ENCODE results near the gene SPTBN5.

DNA sequence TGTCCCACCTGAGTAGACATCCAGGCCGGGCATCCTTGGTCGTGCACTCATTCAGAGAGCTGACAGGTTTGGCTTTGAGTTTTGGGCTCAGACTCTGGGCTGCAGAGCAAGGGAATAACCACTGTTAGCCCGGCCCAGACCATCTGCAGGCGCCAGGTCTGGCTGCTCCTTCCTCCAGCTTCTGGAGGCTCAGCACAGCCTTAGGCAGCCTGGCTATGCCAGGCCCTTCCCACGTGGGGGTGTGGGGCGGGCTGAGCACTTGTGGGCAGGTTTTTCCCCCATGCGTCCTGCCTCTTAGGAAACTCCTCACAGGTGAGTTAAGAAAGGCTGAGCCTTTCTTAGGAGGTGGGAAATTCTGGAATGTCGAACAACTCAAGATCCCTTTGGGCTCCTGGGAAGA is 44.0 kb downstream of the SPTBN5 start:
- TF ChIP-seq CTCF (IDR thresholded peaks at IDR 0.05) (no peak), AFF4 (CRISPR knock-in tag; IDR thresholded peaks at IDR 0.05; ENCODE audit: borderline replicate concordance) (no peak), HMGXB4 (CRISPR knock-in tag; IDR thresholded peaks at IDR 0.05) (no peak), JUN (CRISPR knock-in tag; IDR thresholded peaks at IDR 0.05) (no peak)
- TF ChIP-seq, protein P1, sequence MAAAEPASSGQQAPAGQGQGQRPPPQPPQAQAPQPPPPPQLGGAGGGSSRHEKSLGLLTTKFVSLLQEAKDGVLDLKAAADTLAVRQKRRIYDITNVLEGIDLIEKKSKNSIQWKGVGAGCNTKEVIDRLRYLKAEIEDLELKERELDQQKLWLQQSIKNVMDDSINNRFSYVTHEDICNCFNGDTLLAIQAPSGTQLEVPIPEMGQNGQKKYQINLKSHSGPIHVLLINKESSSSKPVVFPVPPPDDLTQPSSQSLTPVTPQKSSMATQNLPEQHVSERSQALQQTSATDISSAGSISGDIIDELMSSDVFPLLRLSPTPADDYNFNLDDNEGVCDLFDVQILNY (CRISPR knock-in tag; IDR thresholded peaks at IDR 0.05): no peak
